ENCODE data around the gene PPP4R2.
A peak's percentile ranks its signal among the peaks of the same experiment; 100 is the strongest.

The PPP4R2 gene

DNA sequence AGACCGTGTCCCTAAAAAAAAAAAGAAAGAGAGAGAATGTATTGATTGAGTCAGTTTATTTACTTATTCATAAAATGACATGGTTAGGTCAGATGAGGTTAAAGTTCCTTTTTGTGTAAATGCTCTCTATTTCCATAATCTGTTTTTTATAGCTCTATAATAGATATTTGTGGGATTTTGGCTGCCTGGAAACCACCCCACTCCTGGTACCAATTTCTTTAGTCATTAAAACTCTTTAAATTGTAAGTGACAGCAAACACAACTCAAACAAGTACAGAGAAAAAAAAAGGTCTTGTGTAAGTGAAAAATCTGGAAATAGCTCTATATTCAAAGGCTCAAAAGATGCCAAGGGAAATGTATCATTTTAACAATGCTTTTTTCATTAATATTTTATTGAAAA, 11.0 kb upstream of the PPP4R2 start:
- Histone ChIP-seq H3K27ac (replicated peaks) (no peak overlapping the region), H3K27me3 (ENCODE audit: insufficient read depth, poor library complexity, severe bottlenecking) (no peaks in the 10 kb centered on the region), H3K4me3 (replicated peaks; ENCODE audit: insufficient read depth, low read length) (no peak overlapping the region)
- TF ChIP-seq, protein P1, sequence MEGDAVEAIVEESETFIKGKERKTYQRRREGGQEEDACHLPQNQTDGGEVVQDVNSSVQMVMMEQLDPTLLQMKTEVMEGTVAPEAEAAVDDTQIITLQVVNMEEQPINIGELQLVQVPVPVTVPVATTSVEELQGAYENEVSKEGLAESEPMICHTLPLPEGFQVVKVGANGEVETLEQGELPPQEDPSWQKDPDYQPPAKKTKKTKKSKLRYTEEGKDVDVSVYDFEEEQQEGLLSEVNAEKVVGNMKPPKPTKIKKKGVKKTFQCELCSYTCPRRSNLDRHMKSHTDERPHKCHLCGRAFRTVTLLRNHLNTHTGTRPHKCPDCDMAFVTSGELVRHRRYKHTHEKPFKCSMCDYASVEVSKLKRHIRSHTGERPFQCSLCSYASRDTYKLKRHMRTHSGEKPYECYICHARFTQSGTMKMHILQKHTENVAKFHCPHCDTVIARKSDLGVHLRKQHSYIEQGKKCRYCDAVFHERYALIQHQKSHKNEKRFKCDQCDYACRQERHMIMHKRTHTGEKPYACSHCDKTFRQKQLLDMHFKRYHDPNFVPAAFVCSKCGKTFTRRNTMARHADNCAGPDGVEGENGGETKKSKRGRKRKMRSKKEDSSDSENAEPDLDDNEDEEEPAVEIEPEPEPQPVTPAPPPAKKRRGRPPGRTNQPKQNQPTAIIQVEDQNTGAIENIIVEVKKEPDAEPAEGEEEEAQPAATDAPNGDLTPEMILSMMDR (IDR thresholded peaks at IDR 0.05; ENCODE audit: insufficient read depth, low read length) = no peak
- TF ChIP-seq, protein P2, sequence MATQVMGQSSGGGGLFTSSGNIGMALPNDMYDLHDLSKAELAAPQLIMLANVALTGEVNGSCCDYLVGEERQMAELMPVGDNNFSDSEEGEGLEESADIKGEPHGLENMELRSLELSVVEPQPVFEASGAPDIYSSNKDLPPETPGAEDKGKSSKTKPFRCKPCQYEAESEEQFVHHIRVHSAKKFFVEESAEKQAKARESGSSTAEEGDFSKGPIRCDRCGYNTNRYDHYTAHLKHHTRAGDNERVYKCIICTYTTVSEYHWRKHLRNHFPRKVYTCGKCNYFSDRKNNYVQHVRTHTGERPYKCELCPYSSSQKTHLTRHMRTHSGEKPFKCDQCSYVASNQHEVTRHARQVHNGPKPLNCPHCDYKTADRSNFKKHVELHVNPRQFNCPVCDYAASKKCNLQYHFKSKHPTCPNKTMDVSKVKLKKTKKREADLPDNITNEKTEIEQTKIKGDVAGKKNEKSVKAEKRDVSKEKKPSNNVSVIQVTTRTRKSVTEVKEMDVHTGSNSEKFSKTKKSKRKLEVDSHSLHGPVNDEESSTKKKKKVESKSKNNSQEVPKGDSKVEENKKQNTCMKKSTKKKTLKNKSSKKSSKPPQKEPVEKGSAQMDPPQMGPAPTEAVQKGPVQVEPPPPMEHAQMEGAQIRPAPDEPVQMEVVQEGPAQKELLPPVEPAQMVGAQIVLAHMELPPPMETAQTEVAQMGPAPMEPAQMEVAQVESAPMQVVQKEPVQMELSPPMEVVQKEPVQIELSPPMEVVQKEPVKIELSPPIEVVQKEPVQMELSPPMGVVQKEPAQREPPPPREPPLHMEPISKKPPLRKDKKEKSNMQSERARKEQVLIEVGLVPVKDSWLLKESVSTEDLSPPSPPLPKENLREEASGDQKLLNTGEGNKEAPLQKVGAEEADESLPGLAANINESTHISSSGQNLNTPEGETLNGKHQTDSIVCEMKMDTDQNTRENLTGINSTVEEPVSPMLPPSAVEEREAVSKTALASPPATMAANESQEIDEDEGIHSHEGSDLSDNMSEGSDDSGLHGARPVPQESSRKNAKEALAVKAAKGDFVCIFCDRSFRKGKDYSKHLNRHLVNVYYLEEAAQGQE (IDR thresholded peaks at IDR 0.05; ENCODE audit: insufficient replicate concordance, low read depth) = no peak
- TF ChIP-seq GABPA (IDR thresholded peaks at IDR 0.05; ENCODE audit: low read depth) = no peak
- no peak for TF ChIP-seq POLR2AphosphoS5 (IDR thresholded peaks at IDR 0.05; ENCODE audit: low read depth)
- TF ChIP-seq SPI1 (IDR thresholded peaks at IDR 0.05; ENCODE audit: borderline replicate concordance, low read depth) = no peak
- DNase-seq (ENCODE audit: low read depth in 1 of 2, low spot score in 1 of 2) = no peak

DNA sequence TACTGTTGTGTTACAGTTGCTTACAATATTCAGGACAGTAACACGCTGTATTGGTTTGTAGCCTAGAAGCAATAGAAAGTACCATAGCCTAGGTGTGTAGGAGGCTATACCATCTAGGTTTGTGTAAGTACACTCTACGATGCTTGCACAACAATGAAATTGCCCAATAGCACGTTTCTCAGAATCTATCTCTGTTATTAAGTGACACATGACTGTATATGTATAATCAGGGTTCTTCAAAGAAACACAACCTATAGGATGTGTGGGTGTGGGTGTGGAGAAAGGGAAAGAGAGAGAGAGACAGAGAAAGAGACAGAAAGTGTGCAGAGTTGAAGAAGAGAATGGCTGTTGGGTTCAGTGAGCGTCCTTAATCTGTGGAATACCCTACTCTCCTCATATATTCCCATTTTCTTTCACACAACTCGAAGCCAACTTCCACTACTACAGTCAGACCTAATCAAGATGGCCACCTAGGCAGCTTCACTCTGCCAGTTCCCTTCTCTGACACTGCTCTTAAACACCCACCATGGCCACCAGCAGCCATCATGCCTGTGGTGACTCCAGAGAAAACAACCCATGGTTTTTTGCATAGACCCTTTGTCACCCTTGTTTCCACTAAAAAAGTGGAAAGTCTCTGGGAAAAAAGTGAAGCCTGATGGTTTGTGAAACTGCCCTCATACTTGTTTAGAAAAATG, 5.8 kb upstream of the PPP4R2 start:
- Histone ChIP-seq H3K27me3 (ENCODE audit: insufficient read depth, poor library complexity, severe bottlenecking) (no peaks in the 10 kb centered on the region), H3K27ac (replicated peaks) (no peak overlapping the region), H3K4me3 (replicated peaks; ENCODE audit: insufficient read depth, low read length) (no peak overlapping the region)
- TF ChIP-seq GABPA (IDR thresholded peaks at IDR 0.05; ENCODE audit: low read depth) = no peak
- TF ChIP-seq SPI1 (IDR thresholded peaks at IDR 0.05; ENCODE audit: borderline replicate concordance, low read depth) = no peak
- no peak for TF ChIP-seq POLR2AphosphoS5 (IDR thresholded peaks at IDR 0.05; ENCODE audit: low read depth)
- TF ChIP-seq, protein P1 (IDR thresholded peaks at IDR 0.05; ENCODE audit: insufficient read depth, low read length) = no peak
- TF ChIP-seq, protein P2 (IDR thresholded peaks at IDR 0.05; ENCODE audit: insufficient replicate concordance, low read depth) = no peak
- peak; percentile 39 to 70 for DNase-seq (ENCODE audit: low read depth in 1 of 2, low spot score in 1 of 2)

DNA sequence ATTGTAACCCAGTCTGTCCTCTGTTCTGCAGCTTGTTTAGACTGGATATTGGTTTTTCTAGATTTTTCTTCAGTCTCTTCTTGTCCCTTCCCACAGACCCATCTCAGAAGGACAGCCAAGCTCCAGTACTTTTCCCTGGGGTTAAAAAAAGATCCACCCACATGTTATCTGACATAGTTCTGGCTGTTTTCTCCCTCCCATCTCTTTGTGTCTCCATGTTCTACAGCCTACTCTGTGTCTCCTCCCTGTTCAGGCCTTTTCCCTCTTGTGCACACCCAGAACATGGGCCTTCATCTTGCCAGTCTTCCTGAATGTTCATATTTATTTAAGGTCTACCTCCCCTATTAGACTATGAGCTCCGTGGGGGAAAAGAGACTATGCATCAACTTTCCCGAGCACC, 5.1 kb upstream of the PPP4R2 start:
- TF ChIP-seq POLR2AphosphoS5 (IDR thresholded peaks at IDR 0.05; ENCODE audit: low read depth) (no peak), GABPA (IDR thresholded peaks at IDR 0.05; ENCODE audit: low read depth) (no peak), SPI1 (IDR thresholded peaks at IDR 0.05; ENCODE audit: borderline replicate concordance, low read depth) (no peak)
- TF ChIP-seq, protein P2 (IDR thresholded peaks at IDR 0.05; ENCODE audit: insufficient replicate concordance, low read depth) = no peak
- TF ChIP-seq, protein P1 (IDR thresholded peaks at IDR 0.05; ENCODE audit: insufficient read depth, low read length) = no peak
- Histone ChIP-seq H3K4me3 (replicated peaks; ENCODE audit: insufficient read depth, low read length) (no peak overlapping the region), H3K27ac (replicated peaks) (no peak overlapping the region), H3K27me3 (ENCODE audit: insufficient read depth, poor library complexity, severe bottlenecking) (no peaks in the 10 kb centered on the region)
- no peak for DNase-seq (ENCODE audit: low read depth in 1 of 2, low spot score in 1 of 2)
